Activated T-cell treated with anti-CD3 and anti-CD28 coated beads for 24 hours (primary cell): ENCODE results near the gene HNRNPCL2.
"Not testable (repeated sequence)": the region's sequence is repeated elsewhere in the genome, so short reads cannot be mapped to it uniquely, and the experiment has no call there.

Experiments used
- DNase-seq: peaks from one replicate; pipeline ENCODE4 v3.0.0-alpha.2; 2020; ENCODE audit warnings: low read depth

HNRNPCL2 gene

GRCh38 chr1:13116754-13117153 lies at the start of gene HNRNPCL2:
Gene HNRNPCL2, minus strand, starts transcription at chr1:13116854. Its CDS starts 454 bp downstream, at chr1:13116400.
- not testable (repeated sequence) for DNase-seq

DNA sequence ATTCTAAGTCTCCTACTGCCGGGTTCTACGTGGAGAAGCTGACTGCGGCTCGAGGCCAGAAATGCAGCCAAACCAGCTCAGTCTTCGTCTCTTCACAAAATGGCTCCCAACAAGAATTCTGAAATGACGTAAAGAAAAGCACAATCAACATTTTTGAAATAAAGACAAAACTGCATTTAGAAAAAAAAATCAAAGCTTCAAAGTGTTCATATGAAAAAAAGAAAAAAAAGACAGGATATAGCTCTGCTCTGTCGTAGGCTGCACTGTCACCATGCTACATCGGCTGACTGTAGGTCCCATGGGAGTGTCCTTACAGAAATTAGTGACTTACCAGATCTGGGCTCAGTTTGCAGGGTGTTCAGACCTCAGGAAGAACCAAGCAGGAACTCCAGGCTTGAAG lies 48.9 kb upstream of the HNRNPCL2 start, which contains the start of gene HNRNPCL4:
HNRNPCL4 (minus strand) TSS at position 101 of the 400 bp plus-strand sequence. CDS start 164 bp downstream, outside the sequence.
- DNase-seq = not testable (repeated sequence)

DNA sequence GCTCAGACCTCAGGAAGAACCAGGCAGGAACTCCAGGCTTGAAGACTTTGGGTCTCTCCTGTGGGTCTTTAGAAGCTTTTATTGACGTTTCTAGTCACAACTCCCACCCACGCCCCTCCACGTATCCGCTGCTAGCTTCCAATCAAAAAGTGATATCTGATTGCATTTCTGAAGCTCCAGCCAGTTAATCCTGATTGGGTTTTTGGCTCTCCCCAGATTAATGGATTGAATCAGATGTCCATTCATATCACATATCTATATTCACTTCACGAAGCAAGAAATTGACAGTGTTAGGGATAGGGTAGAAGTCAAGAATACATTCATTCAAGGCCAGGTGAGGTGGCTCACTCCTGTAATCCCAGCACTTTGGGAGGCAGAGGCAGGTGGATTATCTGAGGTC lies 39.3 kb upstream of the HNRNPCL2 start, which contains the start of gene PRAMEF26:
PRAMEF26 (minus strand) TSS at position 101 of the 400 bp plus-strand sequence. CDS start 2,914 bp downstream, outside the sequence.
- not testable (repeated sequence) for DNase-seq

- DNase-seq = not testable (repeated sequence)
Measured at GRCh38 chr1:13070474-13070873, 46.2 kb downstream of the HNRNPCL2 start, which contains the start of gene PRAMEF25. Gene PRAMEF25, plus strand, starts transcription at chr1:13070774. Its CDS starts 2,920 bp downstream, at chr1:13073694.
